DMS114 treated with DMSO at 0.1 percent for 48 hours (cell line): ENCODE measurements around the gene CTNNBIP1.
A peak's percentile ranks its signal among the peaks of the same experiment; 100 is the strongest.
"Not testable (repeated sequence)": the region's sequence is repeated elsewhere in the genome, so short reads cannot be mapped to it uniquely, and the experiment has no call there.

Experiments used
- DNase-seq: peaks from one replicate; lab custom pipeline; 2025; ENCODE audit not compliant: unreplicated experiment; lab: John Stamatoyannopoulos, UW

CTNNBIP1 gene

DNA sequence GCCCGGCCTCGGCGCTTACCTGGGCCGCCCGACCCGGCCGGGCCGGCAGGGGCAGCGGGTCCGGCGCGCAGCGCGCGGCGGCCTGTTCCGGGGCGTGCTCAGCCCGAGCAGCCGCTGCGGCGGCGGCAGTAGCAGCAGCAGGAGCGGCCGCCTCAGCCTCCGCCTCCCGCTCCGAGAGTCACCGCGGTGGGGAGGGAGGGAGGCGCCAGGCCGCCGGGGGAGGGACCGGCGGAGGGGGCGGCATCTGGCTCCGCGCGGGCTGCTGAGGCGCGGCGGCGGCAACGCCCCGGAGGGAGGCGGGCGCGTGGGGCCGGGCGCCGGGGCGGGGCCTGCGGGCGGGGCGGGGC, at the start of gene CTNNBIP1:
CTNNBIP1 (minus strand) TSS at position 194 of the 347 bp plus-strand sequence. CDS start 38,205 bp downstream, outside the sequence.
- no peak for DNase-seq

DNA sequence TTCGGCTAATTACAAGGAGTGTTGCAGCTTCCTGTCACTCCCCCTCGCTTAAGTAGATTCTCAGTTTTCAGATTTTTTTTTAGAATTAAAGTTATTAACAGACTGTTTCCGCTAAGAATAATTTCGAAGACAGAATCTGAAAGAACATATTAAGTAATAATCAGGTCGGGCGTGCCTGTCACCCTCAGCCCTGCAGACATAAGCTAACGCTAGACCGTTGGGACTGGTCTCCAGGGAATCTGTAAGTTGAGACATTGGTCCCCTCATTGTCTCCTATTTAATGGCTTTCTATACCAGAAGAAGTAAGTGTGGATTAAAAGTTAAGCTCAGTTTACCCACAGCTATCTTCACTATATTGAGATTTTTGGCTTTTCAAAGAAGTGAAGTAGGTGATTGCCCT, 47.7 kb upstream of the CTNNBIP1 start:
- DNase-seq, result no peak

DNA sequence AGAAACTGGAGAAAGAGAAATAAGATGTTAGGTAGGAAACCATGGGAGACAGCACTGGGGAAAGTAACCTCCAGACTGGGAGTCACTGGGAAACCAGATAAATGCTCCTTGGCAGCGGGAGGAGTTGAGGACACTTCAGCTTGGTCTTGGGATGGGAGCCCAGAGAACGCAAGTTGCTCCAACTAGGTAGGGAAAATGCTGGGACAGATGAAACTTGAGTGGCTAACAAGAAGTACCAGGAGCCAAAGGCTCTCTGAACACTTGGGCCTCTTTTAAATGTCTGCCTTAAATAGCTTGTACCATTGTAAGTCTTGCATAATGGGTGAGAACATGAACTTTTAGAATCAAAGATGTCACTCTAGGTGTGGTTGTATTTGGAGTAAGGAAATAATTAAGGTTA, 36.2 kb upstream of the CTNNBIP1 start:
- no peak for DNase-seq

GRCh38 chr1:9942939-9943788, 33.1 kb upstream of the CTNNBIP1 start, which contains the start of the genes LZIC and NMNAT1:
Gene LZIC (minus strand): TSS chr1:9943391. CDS start chr1:9936619, 6,772 bp downstream.
Gene NMNAT1 (plus strand): TSS chr1:9943475. CDS start chr1:9972074, 28,599 bp downstream.
- peak; percentile 82 for DNase-seq

DNA sequence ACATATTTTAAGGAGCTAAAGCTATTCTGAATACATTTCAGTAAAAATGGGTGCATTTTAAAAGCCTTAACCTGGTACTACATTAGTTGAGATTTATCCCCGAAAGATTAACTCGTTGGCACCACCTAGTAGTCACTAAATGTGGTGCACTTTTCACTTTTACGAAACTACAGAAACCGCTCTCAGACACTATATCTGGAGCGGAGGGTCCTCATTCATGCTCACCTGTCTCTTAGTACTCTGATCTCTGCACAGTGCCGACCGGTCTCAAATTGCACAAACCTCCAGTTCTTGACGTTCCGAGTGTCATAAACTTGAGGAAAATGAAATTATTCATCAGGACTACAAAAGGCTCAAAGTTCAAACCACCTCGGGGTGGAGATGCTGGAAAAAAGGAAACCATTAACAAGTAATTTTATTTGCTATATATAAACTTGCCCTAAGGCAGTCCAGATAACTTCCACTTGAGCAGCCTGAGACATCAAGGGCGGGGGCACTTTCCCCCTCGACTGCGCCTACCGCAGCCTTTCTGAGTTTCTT, 32.4 kb upstream of the CTNNBIP1 start:
- peak; percentile 43 for DNase-seq

GRCh38 chr1:9929431-9930385, 19.6 kb upstream of the CTNNBIP1 start:
- no peak for DNase-seq

DNA sequence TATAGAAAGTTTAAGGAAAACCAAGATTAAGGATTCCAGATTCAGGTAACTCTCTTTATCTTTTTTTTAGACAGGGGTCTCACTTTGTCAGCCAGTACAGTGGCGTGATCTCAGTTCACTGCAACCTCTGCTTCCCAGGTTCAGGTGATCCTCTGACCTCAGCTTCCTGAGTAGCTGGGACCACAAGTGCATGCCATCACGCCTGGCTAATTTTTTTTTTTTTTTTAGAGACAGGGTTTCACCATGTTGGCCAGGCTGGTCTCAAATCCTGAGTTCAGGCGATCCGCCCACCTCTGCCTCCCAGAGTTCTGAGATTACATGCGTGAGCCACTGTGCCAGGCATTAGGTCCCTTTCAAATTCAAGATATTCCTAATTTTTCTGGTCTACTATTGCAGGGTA, 17.2 kb upstream of the CTNNBIP1 start:
- DNase-seq, result no peak

DNA sequence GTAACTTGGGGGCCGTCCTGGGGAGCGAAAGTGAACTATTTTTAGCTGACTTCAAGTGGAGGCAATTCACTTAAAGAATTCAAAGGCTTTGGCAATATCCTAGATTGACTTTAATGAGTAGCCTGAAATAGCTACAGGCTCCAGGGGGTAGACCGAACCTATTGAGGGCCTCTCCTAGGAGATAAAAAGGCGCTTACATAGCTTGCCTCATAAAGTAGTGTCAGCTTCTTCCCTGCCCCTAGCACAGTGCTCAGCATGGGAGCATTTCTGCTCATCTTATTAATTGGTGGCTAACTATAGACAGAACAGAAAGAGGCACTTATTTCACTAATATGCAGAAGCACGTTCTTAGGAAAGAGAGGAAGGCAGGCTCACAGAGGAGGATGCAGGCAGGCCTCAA, 12.3 kb upstream of the CTNNBIP1 start:
- DNase-seq, result no peak

DNA sequence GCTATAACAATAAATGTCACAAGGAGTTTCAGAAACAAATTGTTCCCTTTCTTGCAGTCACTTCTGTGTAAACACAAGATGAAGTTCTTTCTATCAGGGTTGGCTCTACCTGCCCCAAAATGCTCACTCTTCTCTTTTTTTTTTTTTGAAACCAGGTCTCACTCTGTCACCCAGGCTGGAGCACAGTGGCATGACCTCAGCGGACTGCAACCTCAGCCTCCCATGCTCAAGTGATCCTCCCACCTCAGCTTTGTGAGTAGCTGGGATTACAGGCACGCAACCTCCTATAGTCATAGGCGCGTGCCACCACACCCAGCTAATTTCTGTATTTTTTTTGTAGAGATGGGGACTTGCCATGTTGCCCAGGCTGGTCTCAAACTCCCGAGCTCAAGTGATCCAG, 10.5 kb upstream of the CTNNBIP1 start:
- DNase-seq, result no peak

DNA sequence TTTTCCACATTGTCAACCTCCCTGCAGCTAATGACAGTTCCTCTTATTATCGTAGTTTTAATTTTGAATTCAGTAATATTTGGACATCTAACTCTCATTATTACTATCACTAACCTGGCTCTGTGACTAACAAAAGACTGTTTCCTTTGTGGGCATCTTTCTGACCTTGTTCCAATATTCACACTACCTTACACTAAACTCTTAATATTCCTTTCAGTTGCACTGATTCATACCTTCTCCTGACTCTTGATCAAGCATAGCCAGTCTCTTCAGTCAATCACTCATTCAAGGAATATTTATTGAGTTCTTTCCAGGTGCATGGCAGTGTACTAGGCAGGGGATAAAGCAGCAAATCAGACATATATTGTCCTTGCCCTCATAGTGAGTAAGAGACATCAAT, 7.8 kb upstream of the CTNNBIP1 start:
- DNase-seq, result no peak

GRCh38 chr1:9917495-9917894, 7.4 kb upstream of the CTNNBIP1 start:
- DNase-seq, result not testable (repeated sequence)

DNA sequence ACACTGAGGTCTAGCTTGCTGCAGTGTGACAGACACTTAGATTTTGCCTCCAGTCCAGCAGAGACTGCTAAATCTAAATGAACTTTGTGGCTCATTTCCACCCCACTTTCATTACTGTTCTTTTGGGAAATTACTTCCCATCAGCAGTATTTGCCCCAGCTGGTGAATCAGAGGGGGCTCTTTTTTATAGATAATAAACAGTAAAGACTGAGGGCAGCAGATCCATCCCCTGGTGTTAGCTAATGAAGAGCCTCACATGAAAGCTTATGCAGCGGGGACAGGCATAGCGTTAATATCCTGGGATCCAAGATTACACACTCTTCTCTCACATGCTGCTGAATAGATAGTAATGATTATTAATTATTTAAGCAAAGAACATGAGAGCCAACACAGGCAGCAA, 6.4 kb upstream of the CTNNBIP1 start:
- no peak for DNase-seq

DNA sequence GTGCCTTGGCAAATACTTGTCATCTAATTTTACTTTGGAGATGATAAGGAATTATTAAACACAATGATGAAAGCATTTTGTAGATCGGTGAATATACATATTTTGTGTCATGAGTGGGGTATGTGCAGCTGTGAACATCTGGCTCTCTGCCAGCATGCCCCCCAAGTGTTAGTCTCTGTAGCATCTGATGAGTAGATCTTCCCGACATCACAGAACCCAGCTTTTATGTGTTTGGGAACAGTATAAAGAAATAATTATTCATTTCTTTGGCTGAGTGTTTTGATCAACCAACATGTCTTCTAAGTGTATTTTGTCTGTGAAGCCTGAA, 4.5 kb upstream of the CTNNBIP1 start:
- no peak for DNase-seq

- no peak for DNase-seq
These were observed 2.3 kb upstream of the CTNNBIP1 start for GRCh38 chr1:9912264-9912936.

- peak; percentile 95 for DNase-seq
These were observed 532 bp upstream of the CTNNBIP1 start for GRCh38 chr1:9910423-9911178.

GRCh38 chr1:9909234-9910046, 629 bp downstream of the CTNNBIP1 start:
- DNase-seq, result no peak

- DNase-seq, result no peak
These were observed 1.2 kb downstream of the CTNNBIP1 start for GRCh38 chr1:9908871-9909233.

GRCh38 chr1:9907441-9907840, 2.6 kb downstream of the CTNNBIP1 start:
- DNase-seq, result no peak

GRCh38 chr1:9906466-9906865, 3.6 kb downstream of the CTNNBIP1 start:
- no peak for DNase-seq

- no peak for DNase-seq
These were observed 5.1 kb downstream of the CTNNBIP1 start for GRCh38 chr1:9905010-9905409.
